H9 (cell line): ENCODE results near the gene FZD10. TPM values are rescaled to one million over a fixed set of nuclear protein-coding genes. Genes with fewer than 3 reads are reported as not detected.
A peak's percentile ranks its signal among the peaks of the same experiment; 100 is the strongest.

Source experiments
- DNase-seq: peaks from one replicate; pipeline ENCODE4 v3.0.0-alpha.2; 2017
- H2AFZ ChIP-seq: one replicate; pipeline ENCODE4 v1.6.1; 2013; ENCODE audit warnings: mild to moderate bottlenecking, low read length, control low read depth, moderate library complexity
- H2AK5ac ChIP-seq: 2 replicates; pipeline ENCODE4 v1.6.1; 2013; ENCODE audit warnings: low read length, control low read depth, mixed read lengths; ENCODE audit not compliant: insufficient read length
- H2BK120ac ChIP-seq: one replicate; pipeline ENCODE4 v1.6.1; 2013; ENCODE audit warnings: low read depth, mild to moderate bottlenecking, low read length, control low read depth, inconsistent platforms; ENCODE audit not compliant: poor library complexity, severe bottlenecking
- H2BK12ac ChIP-seq: 2 replicates; pipeline ENCODE4 v1.6.1; 2013; ENCODE audit warnings: low read length, control low read depth, mixed read lengths, low read depth; ENCODE audit not compliant: insufficient read length
- H2BK15ac ChIP-seq: 2 replicates; pipeline ENCODE4 v1.6.1; 2013; ENCODE audit warnings: low read depth, low read length, control low read depth
- H2BK20ac ChIP-seq: one replicate; pipeline ENCODE4 v1.6.1; 2013; ENCODE audit warnings: low read depth, mild to moderate bottlenecking, low read length, control low read depth, inconsistent platforms; ENCODE audit not compliant: poor library complexity, severe bottlenecking
- H2BK5ac ChIP-seq: 2 replicates; pipeline ENCODE4 v1.6.1; 2013; ENCODE audit warnings: low read length, control low read depth, mixed read lengths; ENCODE audit not compliant: insufficient read length
- H3K14ac ChIP-seq: 2 replicates; pipeline ENCODE4 v1.6.1; 2013; ENCODE audit warnings: low read length, control low read depth; ENCODE audit not compliant: insufficient read depth
- H3K18ac ChIP-seq: 2 replicates; pipeline ENCODE4 v1.6.1; 2013; ENCODE audit warnings: low read depth, mild to moderate bottlenecking, mixed read lengths, low read length, control low read depth; ENCODE audit not compliant: insufficient read length
- H3K23ac ChIP-seq: 2 replicates; pipeline ENCODE4 v1.6.1; 2013; ENCODE audit warnings: low read length, control low read depth, mixed read lengths, low read depth; ENCODE audit not compliant: insufficient read length
- H3K23me2 ChIP-seq: 2 replicates; pipeline ENCODE4 v1.6.1; 2013; ENCODE audit warnings: low read depth, mild to moderate bottlenecking, mixed read lengths, low read length, control low read depth; ENCODE audit not compliant: insufficient read length, poor library complexity, severe bottlenecking
- H3K27ac ChIP-seq: 2 replicates; pipeline ENCODE4 v1.5.1; 2013; ENCODE audit warnings: low read length, control low read depth, mixed read lengths, low read depth; ENCODE audit not compliant: insufficient read length
- H3K27me3 ChIP-seq: 2 replicates; pipeline ENCODE4 v1.6.1; 2013; ENCODE audit warnings: low read length, control low read depth, inconsistent platforms; ENCODE audit not compliant: insufficient read depth
- H3K4ac ChIP-seq: 2 replicates; pipeline ENCODE4 v1.6.1; 2013; ENCODE audit warnings: low read depth, mild to moderate bottlenecking, control low read depth, inconsistent platforms, low read length, moderate library complexity
- H3K4me1 ChIP-seq: 2 replicates; pipeline ENCODE4 v1.6.1; 2013; ENCODE audit warnings: low read length, control low read depth, inconsistent platforms; ENCODE audit not compliant: insufficient read depth
- H3K4me2 ChIP-seq: 2 replicates; pipeline ENCODE4 v1.6.1; 2013; ENCODE audit warnings: low read length, control low read depth, mixed read lengths; ENCODE audit not compliant: insufficient read length, insufficient read depth
- H3K56ac ChIP-seq: 2 replicates; pipeline ENCODE4 v1.6.1; 2013; ENCODE audit warnings: low read depth, mild to moderate bottlenecking, mixed read lengths, low read length, control low read depth; ENCODE audit not compliant: insufficient read length
- H3K79me1 ChIP-seq: 2 replicates; pipeline ENCODE4 v1.6.1; 2013; ENCODE audit warnings: low read depth, mild to moderate bottlenecking, moderate library complexity, low read length, control low read depth, inconsistent platforms; ENCODE audit not compliant: insufficient read depth, poor library complexity, severe bottlenecking
- H3K79me2 ChIP-seq: 2 replicates; pipeline ENCODE4 v1.6.1; 2013; ENCODE audit warnings: low read length, control low read depth, inconsistent platforms; ENCODE audit not compliant: insufficient read depth
- H3K9ac ChIP-seq: 2 replicates; pipeline ENCODE4 v1.6.1; 2013; ENCODE audit warnings: low read length, control low read depth, mixed read lengths; ENCODE audit not compliant: insufficient read length; ENCODE audit errors: extremely low read depth
- H3K9me3 ChIP-seq: one replicate; pipeline ENCODE4 v1.6.1; 2013; ENCODE audit warnings: low read depth, low read length, inconsistent platforms; ENCODE audit not compliant: control insufficient read depth
- H3T11ph ChIP-seq: one replicate; pipeline ENCODE4 v1.6.1; 2013; ENCODE audit warnings: mild to moderate bottlenecking, low read length, control low read depth, inconsistent platforms
- H4K20me1 ChIP-seq: one replicate; pipeline ENCODE4 v1.6.1; 2013; ENCODE audit not compliant: control insufficient read depth, insufficient read length, insufficient read depth
- H4K5ac ChIP-seq: 2 replicates; pipeline ENCODE4 v1.6.1; 2013; ENCODE audit warnings: low read depth, mild to moderate bottlenecking, mixed read lengths, low read length, control low read depth; ENCODE audit not compliant: insufficient read length
- H4K8ac ChIP-seq: replicated peaks from 2 replicates; pipeline ENCODE4 v1.6.1; 2013; ENCODE audit warnings: low read length, control low read depth, mixed read lengths, low read depth; ENCODE audit not compliant: insufficient read length
- H4K91ac ChIP-seq: 2 replicates; pipeline ENCODE4 v1.6.1; 2013; ENCODE audit warnings: low read depth, mild to moderate bottlenecking, moderate library complexity, mixed read lengths, low read length, control low read depth; ENCODE audit not compliant: insufficient read length
- H3K27ac Mint-ChIP-seq, 3 experiments: 2 replicates in 2 of 3; 3 replicates in 1 of 3; pipeline ENCODE4 v1.8.0; 2020 to 2021; ENCODE audit warnings: mixed read lengths in 3 of 3, mild to moderate bottlenecking in 1 of 3, moderate library complexity in 1 of 3
- H3K27me3 Mint-ChIP-seq: 2 replicates; pipeline ENCODE4 v1.8.0; 2021; ENCODE audit warnings: low read depth, mild to moderate bottlenecking, moderate library complexity, mixed read lengths
- H3K36me3 Mint-ChIP-seq, 3 experiments: 2 replicates in 2 of 3; 3 replicates in 1 of 3; pipeline ENCODE4 v1.8.0; 2020 to 2021; ENCODE audit warnings: low read depth in 3 of 3, mixed read lengths in 3 of 3; ENCODE audit not compliant: insufficient read depth in 1 of 3
- H3K4me1 Mint-ChIP-seq, 2 experiments: 2 replicates each; pipeline ENCODE4 v1.8.0; 2020; ENCODE audit warnings: mixed read lengths in 2 of 2
- H3K4me3 Mint-ChIP-seq, 2 experiments: 2 replicates in 1 of 2; 3 replicates in 1 of 2; pipeline ENCODE4 v1.8.0; 2020 to 2021; ENCODE audit warnings: mild to moderate bottlenecking in 2 of 2, mixed read lengths in 2 of 2, moderate library complexity in 1 of 2
- H3K9me3 Mint-ChIP-seq, 2 experiments: 2 replicates in 1 of 2; 3 replicates in 1 of 2; pipeline ENCODE4 v1.8.0; 2020; ENCODE audit warnings: mild to moderate bottlenecking in 2 of 2, mixed read lengths in 2 of 2, moderate library complexity in 1 of 2
- CTCF ChIP-seq: fragments of 200-600 bp; sonication (generic); conservative IDR thresholded peaks from 3 replicates; pipeline ENCODE4 v1.8.0; 2021; ENCODE audit warnings: antibody characterized with exemption, mild to moderate bottlenecking
- WGBS: extraction: QIAGEN DNeasy Blood & Tissue Kit; methylation state at CpG from one replicate; pipeline ENCODE4 v1.1.7; 2013; ENCODE audit warnings: missing lambda C conversion rate, low lambda C conversion rate, mixed read lengths; ENCODE audit not compliant: insufficient read length; ENCODE audit errors: extremely low coverage; 5-methylcytosine and 5-hydroxymethylcytosine counted together
- total RNA-seq: library from RNA; stranded (reverse); gene quantifications from 2 replicates; pipeline ENCODE4 v1.2.1, GENCODE V29; 2021

The FZD10 gene
- total RNA-seq, 1 experiment from 2014 or later, result 1.0 TPM

GRCh38 chr12:130214686-130215395 lies 52.6 kb downstream of the FZD10 start:
- peak; percentile 36; the same call in 2 of the 3 replicates for TF ChIP-seq CTCF
- Mint-ChIP-seq H3K4me1 (peaks cover 11 to 33% of the 10 kb centered on the region in 2 experiments), H3K9me3 (peaks cover 5 to 15% of the 10 kb centered on the region in 2 experiments; a peak in 3 of 5 replicates), H3K36me3 (peaks cover 0 to 2% (median 0%) of the 10 kb centered on the region in 3 experiments; a peak in 3 of 7 replicates), H3K27me3 (peaks cover 90% of the 10 kb centered on the region), H3K4me3 (no peak overlapping the region), H3K27ac (no peak overlapping the region)
- no peak overlapping the region for H3K18ac ChIP-seq
- H3K4me2 ChIP-seq, result no peak overlapping the region
- H2BK20ac ChIP-seq, result no peak overlapping the region
- H4K91ac ChIP-seq, result no peak overlapping the region
- no peaks in the 10 kb centered on the region; the same call in 1 of the 2 replicates for H3K4me1 ChIP-seq
- H4K5ac ChIP-seq, result no peak overlapping the region
- H4K8ac ChIP-seq, result no peak overlapping the region
- H2BK15ac ChIP-seq, result no peak overlapping the region
- H3K9me3 ChIP-seq, result no peaks in the 10 kb centered on the region
- no peaks in the 10 kb centered on the region for H3K23me2 ChIP-seq
- H3K56ac ChIP-seq, result no peak overlapping the region
- H3K14ac ChIP-seq, result no peak overlapping the region
- no peak overlapping the region for H3K23ac ChIP-seq
- no peaks in the 10 kb centered on the region for H4K20me1 ChIP-seq
- H3K9ac ChIP-seq, result no peak overlapping the region
- no peaks in the 10 kb centered on the region for H3K79me2 ChIP-seq
- no peak overlapping the region for H2AFZ ChIP-seq
- no CpG with 5 or more reads among the region's 16 CpGs for WGBS
- H3K79me1 ChIP-seq, result no peaks in the 10 kb centered on the region
- no peak overlapping the region for H3K27ac ChIP-seq
- H2BK5ac ChIP-seq, result no peak overlapping the region
- no peak overlapping the region for H2BK120ac ChIP-seq
- no peak for DNase-seq
- H2AK5ac ChIP-seq, result no peak overlapping the region
- no peak overlapping the region for H3T11ph ChIP-seq
- no peak overlapping the region for H2BK12ac ChIP-seq
- no peak overlapping the region for H3K4ac ChIP-seq
- H3K27me3 ChIP-seq, result peaks cover 6% of the 10 kb centered on the region

Other genes starting within 250 kb of the FZD10 start
- gene PIWIL1, start 175.4 kb downstream of the FZD10 start, total RNA-seq, result not detected in 2 replicates